Measurements from ENCODE around the gene XYLT1. TPM values are rescaled to one million over a fixed set of nuclear protein-coding genes. Genes with fewer than 3 reads are reported as not detected.

XYLT1 gene
- total and polyA plus RNA-seq, 2 of the 8 experiments (the other 6 are each of a cell fraction or from before 2014, with no cell fraction given), result 6.6 to 25.4 TPM

DNA sequence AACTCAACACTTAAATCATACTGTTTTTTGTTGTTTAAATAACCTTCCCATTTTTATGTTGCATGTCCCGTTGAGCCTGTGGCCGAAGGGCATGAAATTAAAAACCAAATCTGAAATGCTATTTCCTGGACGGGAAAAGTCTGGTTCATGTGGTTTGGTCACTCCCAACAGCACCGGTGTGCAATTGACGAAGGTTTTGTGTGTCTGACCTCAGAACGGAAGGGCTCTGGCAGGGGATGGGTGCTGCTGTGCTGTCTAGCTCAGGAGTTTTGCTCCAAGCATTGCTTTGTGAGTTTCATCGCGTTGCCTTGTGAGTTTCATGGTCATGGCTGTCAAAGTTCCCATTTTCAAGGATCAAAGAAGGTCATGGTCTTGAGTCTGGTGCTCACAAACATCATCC, 363.3 kb downstream of the XYLT1 start:
- no peaks in the 10 kb centered on the region for H3K9me3 ChIP-seq (ENCODE audit: insufficient read depth in 2 of 2, low read depth in 1 of 2, low read length in 1 of 2)
- no peak overlapping the region for H3K9ac ChIP-seq (replicated peaks in 1 of 4; ENCODE audit: extremely low read depth in 1 of 4, low read depth in 3 of 4, low read length in 3 of 4)
- H3K18ac ChIP-seq (ENCODE audit: extremely low read depth, low read length), result no peak overlapping the region
- H2BK20ac ChIP-seq (ENCODE audit: low read length), result no peak overlapping the region
- 83% methylated on average over 8 of the region's 8 CpGs; no CpG with 5 or more reads in 1 of the 2 experiments for WGBS, 2 experiments (ENCODE audit: extremely low coverage in 1 of 2, insufficient coverage in 1 of 2, insufficient read length in 1 of 2, insufficient replicate concordance in 2 of 2, low coverage in 1 of 2, low lambda C conversion rate in 2 of 2, missing lambda C conversion rate in 1 of 2)
- no peak overlapping the region; a peak in 1 of 4 replicates for H3K4me2 ChIP-seq (ENCODE audit: insufficient read depth in 1 of 2, low read depth in 2 of 2, low read length in 2 of 2)
- H4K20me1 ChIP-seq (replicated peaks in 1 of 2; ENCODE audit: control insufficient read depth in 1 of 2, insufficient read depth in 2 of 2, low read length in 2 of 2), result no peaks in the 10 kb centered on the region
- peaks cover 0 to 9% (median 6%) of the 10 kb centered on the region in 4 experiments; a peak in 6 of 7 replicates for H3K4me1 ChIP-seq (replicated peaks in 1 of 4; ENCODE audit: control insufficient read depth in 3 of 4, insufficient read depth in 4 of 4, low read length in 3 of 4)
- H3K14ac ChIP-seq (ENCODE audit: insufficient read length), result no peak overlapping the region
- H4K8ac ChIP-seq (ENCODE audit: extremely low read depth, insufficient read depth, low read length), result no peak overlapping the region; the same call in 1 of the 2 replicates
- H2BK5ac ChIP-seq (ENCODE audit: low read depth, low read length), result no peak overlapping the region
- H3K4me3 ChIP-seq (ENCODE audit: extremely low read depth in 1 of 4, insufficient read depth in 2 of 4, low read depth in 3 of 4, low read length in 4 of 4), result no peak overlapping the region
- FAIRE-seq (no peak), DNase-seq (ENCODE audit: low read depth in 1 of 2, low spot score in 2 of 2) (no peak)
- H3K36me3 ChIP-seq (ENCODE audit: control insufficient read depth in 2 of 4, insufficient read depth in 4 of 4, low read length in 3 of 4), result no peaks in the 10 kb centered on the region; a peak in 1 of 8 replicates
- no peaks in the 10 kb centered on the region for H3K23me2 ChIP-seq (ENCODE audit: low read depth, low read length)
- no peak overlapping the region for H3K27ac ChIP-seq (ENCODE audit: low read depth, low read length)
- no peak overlapping the region for H3K4ac ChIP-seq (replicated peaks; ENCODE audit: insufficient read length, low read depth, low read length)
- H3K79me1 ChIP-seq (ENCODE audit: low read depth, low read length), result no peaks in the 10 kb centered on the region
- ChIA-PET POLR2A (ENCODE audit: partially characterized antibody) (interaction anchor here (0.6 to 2.0 kb wide), 3 partner anchors 8 to 25 kb away, joined by 3 to 6 read pairs (median 4); no protein-coding TSS in a partner anchor), CTCF (ENCODE audit: partially characterized antibody) (interaction anchor here (0.9 to 1.0 kb wide), 3 partner anchors 42 to 449 kb away, joined by 3 to 4 read pairs (median 3); no protein-coding TSS in a partner anchor)
- H2BK12ac ChIP-seq (ENCODE audit: low read depth, low read length), result no peak overlapping the region
- no peak overlapping the region for H2AK5ac ChIP-seq (ENCODE audit: low read depth, low read length)
- H2BK15ac ChIP-seq (ENCODE audit: low read length), result no peak overlapping the region
- H4K5ac ChIP-seq (ENCODE audit: insufficient read length, low read depth, low read length), result no peak overlapping the region
- H4K91ac ChIP-seq (replicated peaks; ENCODE audit: insufficient read length, low read length), result no peak overlapping the region
- no peaks in the 10 kb centered on the region for H3K27me3 ChIP-seq (replicated peaks in 1 of 4; ENCODE audit: control insufficient read depth in 3 of 4, extremely low read depth in 1 of 4, insufficient read depth in 3 of 4, low read length in 3 of 4)
- H2BK120ac ChIP-seq (replicated peaks; ENCODE audit: low read depth, low read length), result no peak overlapping the region
- no peaks in the 10 kb centered on the region for H3K79me2 ChIP-seq (ENCODE audit: control insufficient read depth in 1 of 2, insufficient read depth in 2 of 2, low read length in 2 of 2)
- H3K56ac ChIP-seq (replicated peaks; ENCODE audit: insufficient read length, low read depth, low read length), result no peak overlapping the region
- H2AFZ ChIP-seq (ENCODE audit: low read length), result no peak overlapping the region
- no peak overlapping the region for H3K23ac ChIP-seq (ENCODE audit: insufficient read length)
- TF ChIP-seq, protein P1, sequence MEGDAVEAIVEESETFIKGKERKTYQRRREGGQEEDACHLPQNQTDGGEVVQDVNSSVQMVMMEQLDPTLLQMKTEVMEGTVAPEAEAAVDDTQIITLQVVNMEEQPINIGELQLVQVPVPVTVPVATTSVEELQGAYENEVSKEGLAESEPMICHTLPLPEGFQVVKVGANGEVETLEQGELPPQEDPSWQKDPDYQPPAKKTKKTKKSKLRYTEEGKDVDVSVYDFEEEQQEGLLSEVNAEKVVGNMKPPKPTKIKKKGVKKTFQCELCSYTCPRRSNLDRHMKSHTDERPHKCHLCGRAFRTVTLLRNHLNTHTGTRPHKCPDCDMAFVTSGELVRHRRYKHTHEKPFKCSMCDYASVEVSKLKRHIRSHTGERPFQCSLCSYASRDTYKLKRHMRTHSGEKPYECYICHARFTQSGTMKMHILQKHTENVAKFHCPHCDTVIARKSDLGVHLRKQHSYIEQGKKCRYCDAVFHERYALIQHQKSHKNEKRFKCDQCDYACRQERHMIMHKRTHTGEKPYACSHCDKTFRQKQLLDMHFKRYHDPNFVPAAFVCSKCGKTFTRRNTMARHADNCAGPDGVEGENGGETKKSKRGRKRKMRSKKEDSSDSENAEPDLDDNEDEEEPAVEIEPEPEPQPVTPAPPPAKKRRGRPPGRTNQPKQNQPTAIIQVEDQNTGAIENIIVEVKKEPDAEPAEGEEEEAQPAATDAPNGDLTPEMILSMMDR (IDR thresholded peaks at IDR 0.05; ENCODE audit: control extremely low read depth in 1 of 3, insufficient read depth in 1 of 3, low read depth in 1 of 3, low read length in 3 of 3), result no peak
- TF ChIP-seq POLR2AphosphoS5 (IDR thresholded peaks at IDR 0.05; ENCODE audit: low read depth, low read length) (no peak), SRF (IDR thresholded peaks at IDR 0.05; ENCODE audit: low read depth, low read length) (no peak), EZH2 (IDR thresholded peaks at IDR 0.05; ENCODE audit: low read depth, low read length, severe bottlenecking) (no peak), GABPA (IDR thresholded peaks at IDR 0.05; ENCODE audit: borderline replicate concordance, insufficient read depth, low read length) (no peak)

Data from H1 (cell line).